RWPE1 (cell line): Measurements from ENCODE around the gene GPR55.

ENCODE experiments used
- CTCF ChIA-PET: fragments of 350-600 bp; sonication (Branson Sonifier 250); formaldehyde crosslinking; extraction: SDS; loops from one replicate; lab custom pipeline; 2021; lab: Yijun Ruan, JAX
- POLR2A ChIA-PET: fragments of 400-600 bp; formaldehyde crosslinking; extraction: SDS; loops from one replicate; lab custom pipeline; 2020; ENCODE audit warnings: antibody characterized with exemption; ENCODE audit not compliant: low non-redundant PET; lab: Yijun Ruan, JAX
- DNase-seq: peaks from one replicate; pipeline ENCODE4 v3.0.0; 2012; ENCODE audit warnings: low spot score
- H3K27ac ChIP-seq: fragments of 450-650 bp; 2 replicates; pipeline ENCODE4 v1.5.1; 2017
- TF ChIP-seq, protein P1 (sequence below): fragments of 450-650 bp; conservative IDR thresholded peaks from 2 replicates; pipeline ENCODE4 v1.5.1; 2017; ENCODE audit warnings: low read depth, mild to moderate bottlenecking

GPR55 gene

DNA sequence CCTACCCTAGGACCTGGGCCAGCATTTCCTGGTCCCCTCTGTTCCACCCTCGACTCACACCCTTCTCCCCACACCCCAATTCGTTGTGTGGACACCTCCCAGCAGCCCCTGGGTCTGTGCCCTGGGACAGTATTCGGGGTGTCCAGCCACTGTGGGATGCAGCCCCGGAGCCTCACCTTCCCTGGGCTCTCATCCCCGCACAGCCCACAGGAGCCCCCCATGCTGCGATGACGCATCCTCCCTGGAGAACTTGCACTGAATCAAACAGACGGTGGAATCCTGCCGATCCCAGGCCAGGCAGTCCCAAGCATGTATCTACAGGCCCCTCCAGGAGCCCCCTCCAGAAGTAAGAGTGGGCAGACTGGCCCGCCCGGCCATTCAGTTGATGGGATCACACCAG lies 50.6 kb downstream of the GPR55 start:
- ChIA-PET POLR2A (no interaction called here), CTCF (no interaction called here)
- TF ChIP-seq, protein P1, sequence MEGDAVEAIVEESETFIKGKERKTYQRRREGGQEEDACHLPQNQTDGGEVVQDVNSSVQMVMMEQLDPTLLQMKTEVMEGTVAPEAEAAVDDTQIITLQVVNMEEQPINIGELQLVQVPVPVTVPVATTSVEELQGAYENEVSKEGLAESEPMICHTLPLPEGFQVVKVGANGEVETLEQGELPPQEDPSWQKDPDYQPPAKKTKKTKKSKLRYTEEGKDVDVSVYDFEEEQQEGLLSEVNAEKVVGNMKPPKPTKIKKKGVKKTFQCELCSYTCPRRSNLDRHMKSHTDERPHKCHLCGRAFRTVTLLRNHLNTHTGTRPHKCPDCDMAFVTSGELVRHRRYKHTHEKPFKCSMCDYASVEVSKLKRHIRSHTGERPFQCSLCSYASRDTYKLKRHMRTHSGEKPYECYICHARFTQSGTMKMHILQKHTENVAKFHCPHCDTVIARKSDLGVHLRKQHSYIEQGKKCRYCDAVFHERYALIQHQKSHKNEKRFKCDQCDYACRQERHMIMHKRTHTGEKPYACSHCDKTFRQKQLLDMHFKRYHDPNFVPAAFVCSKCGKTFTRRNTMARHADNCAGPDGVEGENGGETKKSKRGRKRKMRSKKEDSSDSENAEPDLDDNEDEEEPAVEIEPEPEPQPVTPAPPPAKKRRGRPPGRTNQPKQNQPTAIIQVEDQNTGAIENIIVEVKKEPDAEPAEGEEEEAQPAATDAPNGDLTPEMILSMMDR = no peak
- no peak overlapping the region for H3K27ac ChIP-seq
- no peak for DNase-seq

DNA sequence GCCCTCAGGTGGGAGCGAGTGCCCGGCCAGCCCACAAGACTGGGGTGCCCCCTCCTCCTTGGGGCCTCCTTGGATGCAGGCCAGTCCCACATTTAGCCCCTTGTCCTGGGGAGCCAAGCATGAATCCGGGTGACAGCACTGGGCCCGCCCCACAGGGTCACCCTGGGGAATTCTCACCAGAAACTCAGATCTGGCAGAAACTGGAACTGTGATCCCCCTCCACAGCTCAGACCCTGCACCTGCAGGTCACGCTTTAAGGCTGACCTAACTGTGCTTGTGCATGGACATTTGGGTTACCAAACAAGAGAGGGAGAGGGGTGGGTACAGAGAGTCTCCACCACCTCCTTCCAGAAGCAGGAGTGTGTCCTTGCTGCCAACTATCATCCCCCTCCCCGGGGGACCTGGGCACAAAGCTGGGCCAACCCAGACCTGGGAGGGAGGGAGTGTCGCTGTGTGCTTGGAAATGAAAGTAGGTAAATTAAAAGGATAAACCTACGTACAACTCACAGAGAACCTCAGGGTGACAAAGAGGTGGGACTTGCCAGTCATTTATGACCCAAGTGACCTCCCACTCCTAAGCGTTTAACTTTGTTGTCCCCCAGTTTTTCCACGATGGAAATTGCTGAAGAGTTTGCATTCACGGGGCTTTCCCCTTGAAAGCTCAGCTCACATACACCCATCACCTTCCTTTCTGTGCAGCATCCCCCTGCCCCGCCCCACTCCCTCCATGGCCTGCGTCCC lies 51.2 kb downstream of the GPR55 start:
- POLR2A ChIA-PET = no interaction called here

DNA sequence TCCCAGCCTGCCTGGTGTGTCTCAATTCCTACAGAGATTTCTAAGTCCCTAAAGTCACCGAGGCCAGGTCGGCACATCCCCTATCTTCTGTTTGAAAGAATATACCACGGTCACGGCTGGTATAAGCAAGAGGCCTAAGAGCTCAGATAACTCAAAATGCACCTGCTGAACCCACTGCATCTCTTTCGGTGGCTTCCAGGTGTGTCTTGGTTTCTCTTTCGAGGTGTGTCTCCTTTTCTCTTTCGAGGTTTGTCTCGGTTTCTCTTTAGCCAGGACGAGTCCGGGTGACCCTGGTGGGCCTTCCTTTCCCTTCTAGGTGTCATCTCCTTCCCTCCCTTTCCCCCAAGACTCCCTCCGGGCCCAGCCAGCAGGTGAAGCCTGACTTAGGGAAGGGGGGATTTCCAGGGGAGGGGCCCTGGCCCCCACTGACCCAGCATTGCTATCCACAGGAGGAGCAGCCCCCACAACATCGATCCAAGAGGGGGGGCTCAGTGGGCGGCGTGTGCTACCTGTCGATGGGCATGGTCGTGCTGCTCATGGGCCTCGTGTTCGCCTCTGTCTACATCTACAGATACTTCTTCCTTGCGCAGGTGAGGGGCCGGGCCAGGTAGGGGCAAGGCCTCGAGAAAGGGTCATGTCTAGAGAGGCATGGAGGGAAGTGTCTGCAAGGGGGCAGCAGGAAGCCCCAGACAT lies 51.9 kb downstream of the GPR55 start:
- H3K27ac ChIP-seq = no peak overlapping the region
- TF ChIP-seq, protein P1 = no peak
- CTCF ChIA-PET = interaction anchor here (0.6 kb wide), 1 partner anchor 1101 kb away, joined by 5 read pairs; no protein-coding TSS in a partner anchor
- POLR2A ChIA-PET = no interaction called here
- no peak for DNase-seq

More for the DNA sequence above, 51.2 kb downstream of the GPR55 start:
- TF ChIP-seq, protein P1 = no peak
- no peak overlapping the region for H3K27ac ChIP-seq
- CTCF ChIA-PET = no interaction called here
- DNase-seq = no peak

DNA sequence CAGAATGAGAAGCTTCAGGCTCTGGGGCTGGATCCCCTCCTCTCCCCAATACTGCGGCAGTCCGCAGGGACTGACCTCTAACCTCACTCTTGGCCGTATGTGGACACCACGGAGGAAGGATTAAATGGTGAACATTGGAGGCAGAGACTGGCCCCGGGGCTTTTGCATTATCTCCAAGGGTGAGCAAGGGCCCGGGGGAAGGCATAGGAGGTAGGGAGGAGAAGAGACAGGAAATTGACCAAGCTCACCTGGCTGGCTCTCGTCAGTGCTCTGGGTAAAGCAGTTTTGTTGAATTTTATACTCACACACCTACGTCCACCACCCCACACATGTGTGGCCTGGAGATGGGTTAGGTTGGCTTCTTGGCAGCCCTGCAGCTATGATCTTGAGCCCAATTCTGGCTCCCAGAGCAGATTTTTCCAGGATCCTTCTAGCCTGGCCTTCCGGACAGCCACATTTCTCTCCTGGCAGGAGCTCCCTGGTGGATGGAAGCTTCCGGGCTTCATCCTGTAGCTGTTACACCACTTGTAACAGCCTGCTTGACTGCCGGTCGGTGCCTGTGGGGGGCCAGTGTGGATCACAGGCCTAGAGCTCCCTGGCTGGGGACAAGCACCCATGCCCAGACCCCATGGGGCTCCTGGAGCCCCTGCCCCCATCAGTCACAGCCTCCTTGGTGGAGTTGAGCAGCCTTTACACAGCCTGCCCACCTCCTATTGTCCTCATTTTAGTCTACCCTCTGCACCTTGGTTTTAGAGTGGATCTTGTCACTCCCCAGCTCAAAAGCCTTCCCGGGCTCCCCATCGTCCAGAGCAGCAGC lies 52.7 kb downstream of the GPR55 start:
- ChIA-PET POLR2A (no interaction called here), CTCF (interaction anchor here (0.6 kb wide), 1 partner anchor 1102 kb away, joined by 5 read pairs; no protein-coding TSS in a partner anchor)
- TF ChIP-seq, protein P1 = no peak
- H3K27ac ChIP-seq = no peak overlapping the region
- no peak for DNase-seq

DNA sequence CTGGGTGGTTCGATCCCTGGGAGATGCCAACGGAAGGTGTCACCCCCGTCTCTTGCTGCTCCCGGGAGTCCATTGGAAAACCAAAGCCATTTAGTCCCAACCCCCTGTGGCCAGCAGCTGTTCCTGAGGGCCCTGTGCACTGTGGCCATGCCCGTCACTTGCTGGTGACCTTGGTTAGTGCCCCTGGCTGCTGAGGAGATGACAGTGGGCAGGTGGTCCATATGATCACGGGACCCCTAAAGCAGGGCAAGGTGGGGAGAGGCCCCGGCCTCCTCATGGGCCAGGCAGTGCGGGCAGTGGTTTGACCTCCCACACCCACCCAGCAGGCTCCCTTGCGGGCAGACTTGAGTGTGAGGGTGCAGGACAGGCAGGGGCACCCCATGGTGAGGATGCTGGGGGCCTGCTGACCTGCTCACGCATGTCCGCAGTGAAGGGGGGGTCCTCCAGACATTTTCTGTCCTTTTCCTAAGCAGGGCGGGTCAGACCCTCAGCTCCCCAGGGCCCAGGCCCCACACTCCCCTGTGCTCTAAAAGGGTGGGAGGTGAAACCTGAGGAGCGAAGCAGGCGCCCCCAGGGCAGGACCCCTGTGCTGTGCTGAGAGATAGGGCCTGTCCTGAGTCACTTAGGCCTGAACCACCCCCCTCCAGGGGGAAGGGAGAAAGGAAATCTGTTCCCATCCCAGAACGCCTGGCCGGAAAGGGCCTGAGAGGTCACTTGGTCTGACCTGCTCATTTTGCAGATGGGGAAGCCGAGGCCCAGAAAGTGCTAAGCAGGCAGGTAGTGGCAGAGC lies 53.5 kb downstream of the GPR55 start:
- POLR2A ChIA-PET = no interaction called here
- CTCF ChIA-PET = interaction anchor here (0.6 kb wide), 1 partner anchor 580 kb away, joined by 3 read pairs; no protein-coding TSS in a partner anchor
- TF ChIP-seq, protein P1 = no peak
- H3K27ac ChIP-seq = no peak overlapping the region
- DNase-seq = no peak
